Thyroid gland (tissue), 4 donors: Measurements from ENCODE around the gene RALGAPA1. TPM values are rescaled to one million over a fixed set of nuclear protein-coding genes. Genes with fewer than 3 reads are reported as not detected.

Experiments
- DNase-seq, 2 donors: peaks; one replicate each; pipeline ENCODE4 v3.0.0-alpha.2; 2019
- H3K27ac ChIP-seq, 3 donors: fragments of 200-600 bp; sonication (generic); 1 replicate in 2 of 3; 2 replicates in 1 of 3; pipeline ENCODE4 v1.5.1; 2016 to 2019; ENCODE audit warnings: mild to moderate bottlenecking in 1 of 3, moderate library complexity in 1 of 3
- H3K27me3 ChIP-seq: fragments of 200-600 bp; sonication (generic); one replicate; pipeline ENCODE4 v1.5.1; 2019
- H3K36me3 ChIP-seq, 2 donors: fragments of 200-600 bp; sonication (generic); one replicate each; pipeline ENCODE4 v1.5.1; 2016 to 2019
- H3K4me1 ChIP-seq, 2 donors: fragments of 200-600 bp; sonication (generic); one replicate each; pipeline ENCODE4 v1.5.1; 2017 to 2019
- H3K4me3 ChIP-seq, 3 donors: fragments of 200-600 bp; sonication (generic); replicated peaks in 1 of 3; 1 replicate in 2 of 3; 2 replicates in 1 of 3; pipeline ENCODE4 v1.5.1; 2016; ENCODE audit warnings: mild to moderate bottlenecking in 1 of 3
- H3K9me3 ChIP-seq: fragments of 200-600 bp; sonication (generic); one replicate; pipeline ENCODE4 v1.5.1; 2017
- CTCF ChIP-seq, 6 experiments: fragments of 200-600 bp in 3 of 6; fragments of 450-650 bp in 3 of 6; sonication (generic) in 3 of 6; IDR thresholded peaks; one replicate each; pipeline ENCODE4 v1.5.1; 2016 to 2019; ENCODE audit warnings: antibody characterized with exemption in 6 of 6, mild to moderate bottlenecking in 2 of 6, inconsistent platforms in 1 of 6, moderate library complexity in 1 of 6
- POLR2A ChIP-seq, 2 donors: fragments of 450-650 bp; IDR thresholded peaks; one replicate each; pipeline ENCODE4 v1.6.1; 2017; ENCODE audit warnings: antibody characterized with exemption in 2 of 2, mild to moderate bottlenecking in 2 of 2, moderate library complexity in 1 of 2
- WGBS, 2 donors: methylation state at CpG; one replicate each; pipeline ENCODE4 v1.1.5; 2017; 5-methylcytosine and 5-hydroxymethylcytosine counted together
- intact Hi-C: fragments of 100-400 bp; cut with DNase I; formaldehyde crosslinking; loops from one replicate; pipeline ENCODE4 v1.15.1; 2023
- total RNA-seq, 4 donors: library from RNA; depleted of rRNA; stranded (reverse); fragments of >200 nt; gene quantifications; one replicate each; pipeline ENCODE4 v1.2.3, GENCODE V29; 2016

RALGAPA1 gene
- total RNA-seq, 4 donors from 2014 or later, result 95.6 to 137 (median 111) TPM

GRCh38 chr14:35533357-35534207 is 275.5 kb downstream of the RALGAPA1 start, which contains the start of gene INSM2:
Gene INSM2 (plus strand): TSS chr14:35534164. CDS start chr14:35534253, 89 bp downstream.
- H3K27ac ChIP-seq, result no peak within 1 kb of the TSS
- intact Hi-C loops, result no loop called here
- TF ChIP-seq CTCF (IDR thresholded peaks at IDR 0.05) (no peak), POLR2A (IDR thresholded peaks at IDR 0.05) (no peak)
- peak; percentile 46 to 58 for DNase-seq
- H3K4me3 ChIP-seq, result peak within 1 kb of the TSS in 1 of 3 donors; percentile 23
- no peaks in the 10 kb centered on the region for H3K36me3 ChIP-seq
- H3K27me3 ChIP-seq, result peaks cover 20% of the 10 kb centered on the region
- H3K4me1 ChIP-seq, result peaks cover 27 to 29% of the 10 kb centered on the region in 2 donors
- 1 to 4% methylated on average over 5 to 19 of the region's 100 CpGs for WGBS, 2 donors
- H3K9me3 ChIP-seq, result no peaks in the 10 kb centered on the region

- intact Hi-C loops, result no loop called here
- no peak overlapping the region for H3K27ac ChIP-seq
- H3K36me3 ChIP-seq, result no peaks in the 10 kb centered on the region
- TF ChIP-seq POLR2A (IDR thresholded peaks at IDR 0.05), result no peak
- TF ChIP-seq CTCF (IDR thresholded peaks at IDR 0.05), result no peak
- 13 to 16% methylated on average over 6 of the region's 6 CpGs for WGBS, 2 donors
- DNase-seq, result no peak
- peak overlapping the region in 1 of 3 donors; percentile 23 for H3K4me3 ChIP-seq
- H3K4me1 ChIP-seq, result peaks cover 27 to 29% of the 10 kb centered on the region in 2 donors
- no peaks in the 10 kb centered on the region for H3K9me3 ChIP-seq
- peaks cover 20% of the 10 kb centered on the region for H3K27me3 ChIP-seq
These were observed 276.2 kb downstream of the RALGAPA1 start for GRCh38 chr14:35532783-35533356.

- 79 to 89% methylated on average over 1 of the region's 1 CpG for WGBS, 2 donors
- intact Hi-C loops, result no loop called here
- H3K27me3 ChIP-seq, result peaks cover 20% of the 10 kb centered on the region
- H3K9me3 ChIP-seq, result no peaks in the 10 kb centered on the region
- no peak for DNase-seq
- H3K36me3 ChIP-seq, result no peaks in the 10 kb centered on the region
- H3K27ac ChIP-seq, result no peak overlapping the region
- no peak overlapping the region for H3K4me3 ChIP-seq
- peaks cover 27 to 29% of the 10 kb centered on the region in 2 donors for H3K4me1 ChIP-seq
- TF ChIP-seq CTCF (IDR thresholded peaks at IDR 0.05) (no peak), POLR2A (IDR thresholded peaks at IDR 0.05) (no peak)
These were observed 276.9 kb downstream of the RALGAPA1 start for GRCh38 chr14:35531960-35532747.

GRCh38 chr14:35526962-35527361 is 282.1 kb downstream of the RALGAPA1 start:
- H3K9me3 ChIP-seq, result no peaks in the 10 kb centered on the region
- no peaks in the 10 kb centered on the region for H3K36me3 ChIP-seq
- 88 to 89% methylated on average over 2 of the region's 2 CpGs for WGBS, 2 donors
- no peaks in the 10 kb centered on the region for H3K4me1 ChIP-seq
- DNase-seq, result no peak
- no peak overlapping the region for H3K4me3 ChIP-seq
- intact Hi-C loops, result no loop called here
- TF ChIP-seq POLR2A (IDR thresholded peaks at IDR 0.05) (no peak), CTCF (IDR thresholded peaks at IDR 0.05) (no peak)
- H3K27ac ChIP-seq, result no peak overlapping the region
- peaks cover 4% of the 10 kb centered on the region for H3K27me3 ChIP-seq
